ENCODE measurements around the gene UBAC1.

The UBAC1 gene

GRCh38 chr9:135888126-135888765, 72.9 kb downstream of the UBAC1 start:
- TF ChIP-seq OSR1 (CRISPR knock-in tag; IDR thresholded peaks at IDR 0.05) = no peak
- no peak for TF ChIP-seq CREB5 (CRISPR knock-in tag; IDR thresholded peaks at IDR 0.05; ENCODE audit: low read depth)
- TF ChIP-seq ZNF70 (CRISPR knock-in tag; IDR thresholded peaks at IDR 0.05) = no peak
- TF ChIP-seq ZNF8 (CRISPR knock-in tag; IDR thresholded peaks at IDR 0.05) = no peak
- no peak for ATAC-seq

- peak; percentile 6 for ATAC-seq
- TF ChIP-seq BACH2 (CRISPR knock-in tag; IDR thresholded peaks at IDR 0.05; ENCODE audit: borderline replicate concordance) (no peak), ZFP3 (CRISPR knock-in tag; IDR thresholded peaks at IDR 0.05) (no peak), ZC3H10 (CRISPR knock-in tag; IDR thresholded peaks at IDR 0.05) (no peak), POU6F1 (CRISPR knock-in tag; IDR thresholded peaks at IDR 0.05; ENCODE audit: borderline replicate concordance, low read depth) (no peak), ZNF70 (CRISPR knock-in tag; IDR thresholded peaks at IDR 0.05) (no peak), PPARA (CRISPR knock-in tag; IDR thresholded peaks at IDR 0.05; ENCODE audit: borderline replicate concordance) (no peak), CSDC2 (CRISPR knock-in tag; IDR thresholded peaks at IDR 0.05) (no peak), CREB5 (CRISPR knock-in tag; IDR thresholded peaks at IDR 0.05; ENCODE audit: low read depth) (no peak), ZNF8 (CRISPR knock-in tag; IDR thresholded peaks at IDR 0.05) (no peak), ZFP30 (CRISPR knock-in tag; IDR thresholded peaks at IDR 0.05) (no peak), GLIS3 (CRISPR knock-in tag; IDR thresholded peaks at IDR 0.05) (no peak), ISL1 (CRISPR knock-in tag; IDR thresholded peaks at IDR 0.05) (no peak), ARNTL (CRISPR knock-in tag; IDR thresholded peaks at IDR 0.05; ENCODE audit: borderline replicate concordance, low read depth) (no peak), CSRNP3 (CRISPR knock-in tag; IDR thresholded peaks at IDR 0.05) (no peak), SNAI2 (CRISPR knock-in tag; IDR thresholded peaks at IDR 0.05) (no peak), TOX (CRISPR knock-in tag; IDR thresholded peaks at IDR 0.05; ENCODE audit: borderline replicate concordance) (no peak)
- TF ChIP-seq, protein P1, sequence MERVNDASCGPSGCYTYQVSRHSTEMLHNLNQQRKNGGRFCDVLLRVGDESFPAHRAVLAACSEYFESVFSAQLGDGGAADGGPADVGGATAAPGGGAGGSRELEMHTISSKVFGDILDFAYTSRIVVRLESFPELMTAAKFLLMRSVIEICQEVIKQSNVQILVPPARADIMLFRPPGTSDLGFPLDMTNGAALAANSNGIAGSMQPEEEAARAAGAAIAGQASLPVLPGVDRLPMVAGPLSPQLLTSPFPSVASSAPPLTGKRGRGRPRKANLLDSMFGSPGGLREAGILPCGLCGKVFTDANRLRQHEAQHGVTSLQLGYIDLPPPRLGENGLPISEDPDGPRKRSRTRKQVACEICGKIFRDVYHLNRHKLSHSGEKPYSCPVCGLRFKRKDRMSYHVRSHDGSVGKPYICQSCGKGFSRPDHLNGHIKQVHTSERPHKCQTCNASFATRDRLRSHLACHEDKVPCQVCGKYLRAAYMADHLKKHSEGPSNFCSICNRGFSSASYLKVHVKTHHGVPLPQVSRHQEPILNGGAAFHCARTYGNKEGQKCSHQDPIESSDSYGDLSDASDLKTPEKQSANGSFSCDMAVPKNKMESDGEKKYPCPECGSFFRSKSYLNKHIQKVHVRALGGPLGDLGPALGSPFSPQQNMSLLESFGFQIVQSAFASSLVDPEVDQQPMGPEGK (CRISPR knock-in tag; IDR thresholded peaks at IDR 0.05; ENCODE audit: borderline replicate concordance) = no peak
These were observed 73.6 kb downstream of the UBAC1 start for GRCh38 chr9:135887585-135888050.

- TF ChIP-seq POU6F1 (CRISPR knock-in tag; IDR thresholded peaks at IDR 0.05; ENCODE audit: borderline replicate concordance, low read depth) (no peak), TOX (CRISPR knock-in tag; IDR thresholded peaks at IDR 0.05; ENCODE audit: borderline replicate concordance) (no peak), ZFP30 (CRISPR knock-in tag; IDR thresholded peaks at IDR 0.05) (no peak), ARNTL (CRISPR knock-in tag; IDR thresholded peaks at IDR 0.05; ENCODE audit: borderline replicate concordance, low read depth) (no peak), TCF4 (CRISPR knock-in tag; IDR thresholded peaks at IDR 0.05; ENCODE audit: borderline replicate concordance) (no peak), GLIS3 (CRISPR knock-in tag; IDR thresholded peaks at IDR 0.05) (no peak), SNAI2 (CRISPR knock-in tag; IDR thresholded peaks at IDR 0.05) (no peak), RARB (CRISPR knock-in tag; IDR thresholded peaks at IDR 0.05) (no peak), BACH2 (CRISPR knock-in tag; IDR thresholded peaks at IDR 0.05; ENCODE audit: borderline replicate concordance) (no peak), OSR1 (CRISPR knock-in tag; IDR thresholded peaks at IDR 0.05) (no peak), ESRRG (CRISPR knock-in tag; IDR thresholded peaks at IDR 0.05) (no peak), CREB5 (CRISPR knock-in tag; IDR thresholded peaks at IDR 0.05; ENCODE audit: low read depth) (no peak)
- ATAC-seq = peak; percentile 35
These were observed 74.1 kb downstream of the UBAC1 start for GRCh38 chr9:135887021-135887507.

Measured in SK-N-SH treated with all-trans-retinoic acid at 6 μM for 48 hours (cell line).